NK-92 (cell line): Measurements from ENCODE around the gene MEN1.

Source experiments
- DNase-seq: peaks from one replicate; lab custom pipeline; 2025; ENCODE audit not compliant: unreplicated experiment; lab: John Stamatoyannopoulos, UW

Gene MEN1

GRCh38 chr11:64765851-64766665, 44.3 kb downstream of the MEN1 start:
- no peak for DNase-seq

- no peak for DNase-seq
These were observed 45.0 kb downstream of the MEN1 start for GRCh38 chr11:64765291-64765850.

GRCh38 chr11:64764753-64765152, 45.6 kb downstream of the MEN1 start:
- DNase-seq: no peak

- DNase-seq: no peak
These were observed 46.2 kb downstream of the MEN1 start for GRCh38 chr11:64764040-64764611.

GRCh38 chr11:64763526-64764039, 46.8 kb downstream of the MEN1 start:
- DNase-seq: no peak

GRCh38 chr11:64762674-64763525, 47.5 kb downstream of the MEN1 start:
- no peak for DNase-seq

GRCh38 chr11:64762277-64762673, 48.1 kb downstream of the MEN1 start:
- no peak for DNase-seq

- DNase-seq: no peak
These were observed 49.5 kb downstream of the MEN1 start for GRCh38 chr11:64760759-64761420.

- no peak for DNase-seq
These were observed 50.3 kb downstream of the MEN1 start, which contains the start of gene PYGM for GRCh38 chr11:64759722-64760719. Gene PYGM, minus strand, starts transcription at chr11:64759974. Its CDS starts 76 bp downstream, at chr11:64759898.

- no peak for DNase-seq
These were observed 51.1 kb downstream of the MEN1 start for GRCh38 chr11:64759131-64759721.

GRCh38 chr11:64758330-64759079, 51.8 kb downstream of the MEN1 start:
- no peak for DNase-seq

GRCh38 chr11:64757549-64758329, 52.6 kb downstream of the MEN1 start:
- DNase-seq: no peak

- DNase-seq: no peak
These were observed 54.5 kb downstream of the MEN1 start for GRCh38 chr11:64755681-64756361.

GRCh38 chr11:64754919-64755662, 55.3 kb downstream of the MEN1 start:
- DNase-seq: no peak

GRCh38 chr11:64754124-64754918, 56.0 kb downstream of the MEN1 start:
- no peak for DNase-seq
